GM19193 (cell line): ENCODE measurements around the gene ORM2.
A peak's percentile ranks its signal among the peaks of the same experiment; 100 is the strongest.

Source experiments
- POLR2A ChIP-seq: IDR thresholded peaks from 4 replicates; pipeline ENCODE4 v1.6.1; 2011; ENCODE audit not compliant: insufficient read depth, insufficient read length; ENCODE audit errors: extremely low read depth

ORM2 gene

GRCh38 chr9:114371343-114371944 lies 41.8 kb downstream of the ORM2 start:
- no peak for TF ChIP-seq POLR2A

GRCh38 chr9:114371973-114372917 lies 42.6 kb downstream of the ORM2 start:
- TF ChIP-seq POLR2A = no peak

DNA sequence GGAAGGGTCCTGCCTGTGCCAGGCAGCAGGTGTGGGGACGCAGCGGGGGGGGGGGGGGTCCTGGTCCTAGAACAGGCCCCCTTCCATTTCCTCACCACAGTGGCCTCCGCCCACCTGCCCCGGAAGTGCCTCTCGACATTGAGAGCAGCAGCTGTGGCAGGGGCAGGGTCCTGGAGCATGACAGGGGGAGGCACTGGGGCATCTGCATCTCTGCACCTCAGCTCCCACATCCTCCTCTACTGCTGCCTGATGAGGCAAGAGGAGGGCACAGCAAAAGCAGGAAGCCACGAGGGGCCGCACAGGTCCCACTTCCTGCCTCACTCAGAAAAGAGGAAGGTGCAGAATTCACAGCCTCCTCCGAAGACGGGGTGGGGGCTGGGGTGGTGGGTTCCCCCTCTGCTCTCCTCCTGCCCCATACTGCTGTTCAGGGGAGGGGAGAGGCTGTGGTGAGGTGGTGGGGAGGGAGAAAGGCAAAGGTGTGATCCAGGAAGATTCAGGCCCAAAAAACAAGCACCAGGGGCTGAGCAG lies 43.3 kb downstream of the ORM2 start:
- peak; percentile 55 for TF ChIP-seq POLR2A

DNA sequence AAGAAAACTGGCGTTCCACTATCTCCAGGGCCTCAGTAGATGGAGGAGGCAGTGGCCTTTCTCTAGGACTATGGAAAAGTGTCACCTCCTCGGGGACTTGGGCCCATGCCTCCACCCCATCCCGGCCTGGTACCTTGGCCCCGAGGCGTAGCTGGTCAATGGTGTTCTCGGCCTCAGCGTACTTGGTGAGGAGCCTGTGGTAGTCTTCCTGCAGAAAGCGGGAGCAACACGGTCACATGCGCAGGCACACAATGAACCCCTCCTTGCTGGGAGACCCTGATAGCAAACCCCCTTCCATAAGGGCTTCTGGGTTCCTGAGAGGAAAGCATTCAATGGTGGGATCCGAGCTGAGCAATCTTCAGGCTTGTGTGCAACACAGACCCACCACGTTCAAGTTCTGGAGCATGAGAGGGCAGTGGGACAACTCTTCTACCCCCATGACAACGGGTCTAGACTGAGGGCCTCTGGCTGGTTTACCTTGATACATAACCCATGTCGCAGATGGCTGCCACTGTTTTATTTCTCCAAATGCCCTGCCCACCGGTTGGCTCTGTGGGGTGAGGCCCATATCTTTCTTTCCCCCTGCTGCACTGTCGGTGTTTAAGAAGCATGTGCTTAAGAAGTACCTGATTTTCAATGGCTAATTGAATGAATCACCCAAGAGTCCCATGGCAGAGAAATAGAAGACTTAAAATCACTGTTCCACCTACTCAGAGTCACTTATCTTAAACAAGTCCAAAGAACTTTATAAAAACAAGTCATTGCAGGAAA lies 44.5 kb downstream of the ORM2 start:
- no peak for TF ChIP-seq POLR2A

GRCh38 chr9:114374936-114375335 lies 45.3 kb downstream of the ORM2 start:
- no peak for TF ChIP-seq POLR2A

DNA sequence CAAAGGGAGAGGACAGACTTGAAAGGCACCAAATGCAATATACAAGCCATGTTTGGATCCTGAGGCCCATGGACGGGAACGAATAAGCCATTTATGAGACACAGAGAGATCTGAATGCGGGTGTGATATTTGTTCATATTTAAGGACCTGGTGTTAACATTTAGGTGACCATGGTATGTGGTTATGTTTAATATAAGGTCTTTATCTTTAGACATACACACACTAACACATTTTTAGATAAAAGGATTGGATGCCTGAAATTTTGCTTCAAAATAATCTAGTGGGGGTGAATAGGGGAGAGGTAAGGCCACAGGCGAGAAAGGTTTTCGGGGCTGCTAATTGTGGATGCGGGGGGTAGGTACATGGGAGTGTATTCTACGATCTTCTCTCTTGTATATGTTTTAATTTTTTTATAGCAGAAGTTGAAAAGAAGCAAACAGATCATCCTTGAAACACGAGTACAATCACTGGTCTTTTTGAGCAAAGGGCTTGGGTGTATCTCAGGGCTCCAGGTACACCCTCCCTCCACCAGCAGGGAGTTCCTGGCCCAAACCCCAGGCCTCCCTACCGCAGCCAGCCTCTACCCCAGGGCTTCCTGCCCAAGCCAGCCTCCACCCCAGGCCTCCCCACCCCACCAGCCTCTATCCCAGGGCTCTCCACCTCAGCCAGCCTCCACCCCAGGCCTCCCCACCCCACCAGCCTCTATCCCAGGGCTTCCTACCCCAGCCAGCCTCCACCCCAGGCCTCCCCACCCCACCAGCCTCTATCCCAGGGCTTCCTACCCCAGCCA lies 45.9 kb downstream of the ORM2 start:
- TF ChIP-seq POLR2A = no peak

DNA sequence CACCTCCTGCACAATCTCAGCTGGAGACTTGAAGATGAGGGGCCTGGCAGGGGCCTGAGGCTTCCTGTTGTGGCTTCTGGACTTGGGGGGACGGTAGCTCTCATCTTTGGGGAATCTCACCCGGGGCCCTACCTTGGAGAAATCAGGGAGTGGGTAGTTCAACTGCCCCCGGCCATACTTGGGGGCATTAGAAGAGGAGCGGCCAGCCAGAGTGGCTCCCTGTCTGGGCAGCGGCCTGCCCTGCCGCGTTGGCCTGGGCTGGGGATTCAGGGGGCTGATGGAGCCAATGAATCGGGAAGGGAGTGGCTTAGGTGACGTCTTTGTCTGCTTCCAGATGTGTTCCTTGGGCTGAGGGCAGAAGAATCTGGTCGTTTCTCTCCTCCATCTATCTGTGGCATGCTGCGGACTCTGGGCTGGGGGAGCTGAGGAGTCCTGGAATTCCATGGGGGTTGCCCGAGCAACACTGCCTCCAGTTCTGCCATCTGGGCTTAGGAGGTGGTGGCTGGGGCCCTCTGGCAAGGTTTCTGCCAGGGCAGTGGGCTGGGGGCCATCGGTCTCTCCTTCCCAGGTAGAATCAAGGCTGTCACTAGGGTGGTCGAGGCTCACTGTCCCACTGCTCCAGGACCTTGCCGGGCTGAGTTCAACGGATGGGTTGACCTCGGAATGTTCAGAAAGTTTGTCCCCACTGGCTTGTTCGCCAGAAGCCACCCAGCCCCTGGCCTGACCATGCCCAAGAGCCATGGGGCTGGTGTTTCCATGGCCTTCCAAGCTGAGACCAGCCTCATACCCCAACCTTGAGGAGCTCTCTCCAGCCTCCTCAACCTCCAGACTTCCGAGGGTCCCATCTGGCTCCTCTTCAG lies 47.1 kb downstream of the ORM2 start:
- no peak for TF ChIP-seq POLR2A

GRCh38 chr9:114378016-114378415 lies 48.3 kb downstream of the ORM2 start:
- no peak for TF ChIP-seq POLR2A

DNA sequence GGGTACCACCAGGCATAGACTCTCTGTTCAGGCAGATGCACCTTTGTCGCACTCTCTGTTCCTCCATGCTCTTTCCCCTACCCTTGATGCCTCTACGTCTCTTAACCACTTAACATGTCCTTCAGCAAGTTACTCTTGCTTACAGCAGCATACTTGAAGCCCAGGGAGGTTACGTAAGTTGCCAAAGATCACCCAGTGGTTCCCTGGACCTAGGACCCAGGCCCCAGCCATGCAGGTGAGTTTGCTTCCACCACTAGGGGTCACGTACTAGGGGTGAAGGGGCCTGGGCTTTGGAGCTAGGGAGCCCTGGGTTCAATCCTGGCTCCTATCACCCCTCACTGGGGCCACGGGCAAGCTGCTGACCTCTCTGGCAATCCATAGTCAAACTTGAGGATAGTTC lies 49.2 kb downstream of the ORM2 start:
- no peak for TF ChIP-seq POLR2A
